ENCODE results near the gene ZNF460. TPM values are rescaled to one million over a fixed set of nuclear protein-coding genes. Genes with fewer than 3 reads are reported as not detected.
A peak's percentile ranks its signal among the peaks of the same experiment; 100 is the strongest.

The ZNF460 gene
- total and polyA plus RNA-seq, 2 donors (not counting 1 experiment from before 2014, with no cell fraction given) = 13.1 to 78.1 TPM

DNA sequence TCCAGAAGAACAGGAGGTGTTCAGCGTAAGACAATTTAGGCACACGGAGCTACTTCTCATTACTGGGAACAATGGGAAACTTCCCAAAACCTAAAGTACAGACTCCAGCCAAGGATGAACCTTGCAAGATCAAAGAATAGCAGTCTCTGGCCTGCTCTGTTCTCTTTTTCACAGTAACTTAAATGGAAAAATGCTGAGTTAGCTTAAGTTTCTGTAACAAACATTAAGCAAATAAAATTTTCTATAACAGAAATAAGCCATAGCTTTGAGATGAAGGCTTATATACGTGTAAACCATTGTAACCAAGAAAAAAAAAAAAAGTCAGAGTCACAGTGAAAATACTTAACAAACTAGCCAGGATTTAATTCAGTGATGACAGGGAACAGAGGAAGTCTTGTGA is 18.2 kb upstream of the ZNF460 start:
- Histone ChIP-seq H3K4me1 (ENCODE audit: control insufficient read depth, extremely low read depth, insufficient read depth, low read length) (no peaks in the 10 kb centered on the region), H3K27me3 (ENCODE audit: control insufficient read depth, insufficient read depth, low read length) (no peaks in the 10 kb centered on the region), H4K20me1 (ENCODE audit: control insufficient read depth, extremely low read depth, insufficient read depth, low read length) (no peaks in the 10 kb centered on the region), H3K36me3 (ENCODE audit: control insufficient read depth, insufficient read depth, low read length) (no peaks in the 10 kb centered on the region), H3K4me3 (replicated peaks in 1 of 4; ENCODE audit: control extremely low read depth in 1 of 4, insufficient read depth in 1 of 4, low read depth in 3 of 4, low read length in 4 of 4) (no peak overlapping the region), H3K4me2 (ENCODE audit: extremely low read depth, insufficient read depth, low read length) (no peak overlapping the region), H2AFZ (ENCODE audit: low read length) (no peak overlapping the region), H3K27ac (ENCODE audit: insufficient read depth, low read length) (no peak overlapping the region), H3K9me3 (ENCODE audit: control insufficient read depth, insufficient read depth, low read depth, low read length) (no peaks in the 10 kb centered on the region), H3K9ac (ENCODE audit: insufficient read depth, low read length) (no peak overlapping the region), H3K79me2 (ENCODE audit: control insufficient read depth, insufficient read depth, low read length) (no peaks in the 10 kb centered on the region)
- DNase-seq (ENCODE audit: low read depth in 2 of 2) = no peak
- no peak for TF ChIP-seq EZH2 (IDR thresholded peaks at IDR 0.05; ENCODE audit: low read length, missing control alignments)
- TF ChIP-seq CTCF (conservative IDR thresholded peaks at IDR 0.05 in 1 of 2, IDR thresholded peaks at IDR 0.05 in 1 of 2; ENCODE audit: low read depth in 1 of 2, low read length in 2 of 2) = no peak

DNA sequence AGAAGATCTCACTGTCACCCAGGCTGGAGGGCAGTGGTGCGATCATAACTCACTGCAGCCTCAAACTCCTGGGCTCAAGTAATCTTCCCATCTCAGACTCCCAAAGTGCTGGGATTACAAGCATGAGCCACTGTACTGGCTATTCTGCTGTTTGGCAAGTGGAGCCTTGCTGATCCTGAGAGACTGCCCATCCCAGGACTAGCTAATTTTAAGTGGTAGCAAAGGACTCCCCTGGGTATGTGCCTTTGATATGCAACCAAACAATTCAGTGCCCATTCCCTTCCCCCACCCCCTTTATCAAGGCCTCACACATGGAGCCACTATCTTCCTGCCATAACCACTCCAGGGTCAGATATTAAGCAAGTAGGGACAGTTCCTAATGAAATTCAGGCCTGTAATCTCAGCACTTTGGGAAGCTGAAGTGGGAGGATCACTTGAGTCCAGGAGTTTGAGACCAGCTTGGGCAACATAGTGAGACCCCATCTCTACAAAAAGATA is 17.0 kb upstream of the ZNF460 start:
- TF ChIP-seq CTCF (conservative IDR thresholded peaks at IDR 0.05 in 1 of 2, IDR thresholded peaks at IDR 0.05 in 1 of 2; ENCODE audit: low read depth in 1 of 2, low read length in 2 of 2) (no peak), EZH2 (IDR thresholded peaks at IDR 0.05; ENCODE audit: low read length, missing control alignments) (no peak)
- Histone ChIP-seq H3K4me3 (replicated peaks in 1 of 4; ENCODE audit: control extremely low read depth in 1 of 4, insufficient read depth in 1 of 4, low read depth in 3 of 4, low read length in 4 of 4) (no peak overlapping the region), H3K4me1 (ENCODE audit: control insufficient read depth, extremely low read depth, insufficient read depth, low read length) (no peaks in the 10 kb centered on the region), H2AFZ (ENCODE audit: low read length) (no peak overlapping the region), H3K27me3 (ENCODE audit: control insufficient read depth, insufficient read depth, low read length) (no peaks in the 10 kb centered on the region), H3K79me2 (ENCODE audit: control insufficient read depth, insufficient read depth, low read length) (no peaks in the 10 kb centered on the region), H3K4me2 (ENCODE audit: extremely low read depth, insufficient read depth, low read length) (no peak overlapping the region), H4K20me1 (ENCODE audit: control insufficient read depth, extremely low read depth, insufficient read depth, low read length) (no peaks in the 10 kb centered on the region), H3K36me3 (ENCODE audit: control insufficient read depth, insufficient read depth, low read length) (no peaks in the 10 kb centered on the region), H3K9ac (ENCODE audit: insufficient read depth, low read length) (no peak overlapping the region), H3K27ac (ENCODE audit: insufficient read depth, low read length) (no peak overlapping the region), H3K9me3 (ENCODE audit: control insufficient read depth, insufficient read depth, low read depth, low read length) (no peaks in the 10 kb centered on the region)
- DNase-seq (ENCODE audit: low read depth in 2 of 2) = no peak

- peaks cover 5% of the 10 kb centered on the region for H3K4me1 ChIP-seq (ENCODE audit: control insufficient read depth, extremely low read depth, insufficient read depth, low read length)
- DNase-seq (ENCODE audit: low read depth in 2 of 2) = peak in 1 of 2 donors; percentile 31
- H3K4me3 ChIP-seq (replicated peaks in 1 of 4; ENCODE audit: control extremely low read depth in 1 of 4, insufficient read depth in 1 of 4, low read depth in 3 of 4, low read length in 4 of 4) = no peak overlapping the region
- no peak overlapping the region for H3K27ac ChIP-seq (ENCODE audit: insufficient read depth, low read length)
- no peaks in the 10 kb centered on the region for H3K36me3 ChIP-seq (ENCODE audit: control insufficient read depth, insufficient read depth, low read length)
- H4K20me1 ChIP-seq (ENCODE audit: control insufficient read depth, extremely low read depth, insufficient read depth, low read length) = no peaks in the 10 kb centered on the region
- no peak for TF ChIP-seq EZH2 (IDR thresholded peaks at IDR 0.05; ENCODE audit: low read length, missing control alignments)
- TF ChIP-seq CTCF (conservative IDR thresholded peaks at IDR 0.05 in 1 of 2, IDR thresholded peaks at IDR 0.05 in 1 of 2; ENCODE audit: low read depth in 1 of 2, low read length in 2 of 2) = no peak
- no peak overlapping the region for H2AFZ ChIP-seq (ENCODE audit: low read length)
- H3K4me2 ChIP-seq (ENCODE audit: extremely low read depth, insufficient read depth, low read length) = no peak overlapping the region
- H3K9ac ChIP-seq (ENCODE audit: insufficient read depth, low read length) = no peak overlapping the region
- H3K79me2 ChIP-seq (ENCODE audit: control insufficient read depth, insufficient read depth, low read length) = no peaks in the 10 kb centered on the region
- H3K9me3 ChIP-seq (ENCODE audit: control insufficient read depth, insufficient read depth, low read depth, low read length) = no peaks in the 10 kb centered on the region
- no peaks in the 10 kb centered on the region for H3K27me3 ChIP-seq (ENCODE audit: control insufficient read depth, insufficient read depth, low read length)
Observed at GRCh38 chr19:57267291-57267690, 13.0 kb upstream of the ZNF460 start.

All from fibroblast of lung (primary cell).